ENCODE data around the gene DLGAP1. TPM values are rescaled to one million over a fixed set of nuclear protein-coding genes. Genes with fewer than 3 reads are reported as not detected.

Gene DLGAP1
- total RNA-seq, 1 donor from 2014 or later: not detected

GRCh38 chr18:3468066-3468705 is 986.9 kb downstream of the DLGAP1 start:
- intact Hi-C loops (cut with DNase I): no loop called here
- ATAC-seq (no peak), DNase-seq (ENCODE audit: missing footprints) (no peak)

DNA sequence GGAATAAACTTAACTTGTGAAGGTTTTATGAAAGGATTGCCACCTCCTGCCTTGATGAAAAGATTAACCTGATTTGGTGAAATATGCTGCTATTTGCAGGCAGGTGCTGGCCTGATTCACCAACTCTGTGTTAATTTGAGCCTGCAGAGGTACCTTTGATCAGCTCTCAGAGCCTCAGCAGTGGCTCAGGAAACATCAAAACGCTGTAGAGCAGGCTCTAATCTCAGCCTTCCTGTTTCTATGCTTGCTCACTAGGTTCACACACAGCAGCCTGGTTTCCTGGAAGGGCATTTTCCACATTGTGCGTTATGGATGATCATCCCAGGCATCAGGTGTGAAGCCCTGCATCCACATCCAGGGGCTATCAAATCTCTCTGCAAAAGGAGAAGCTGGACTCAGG is 988.2 kb downstream of the DLGAP1 start:
- intact Hi-C loops (cut with DNase I): no loop called here
- DNase-seq (ENCODE audit: missing footprints) (no peak), ATAC-seq (no peak)

DNA sequence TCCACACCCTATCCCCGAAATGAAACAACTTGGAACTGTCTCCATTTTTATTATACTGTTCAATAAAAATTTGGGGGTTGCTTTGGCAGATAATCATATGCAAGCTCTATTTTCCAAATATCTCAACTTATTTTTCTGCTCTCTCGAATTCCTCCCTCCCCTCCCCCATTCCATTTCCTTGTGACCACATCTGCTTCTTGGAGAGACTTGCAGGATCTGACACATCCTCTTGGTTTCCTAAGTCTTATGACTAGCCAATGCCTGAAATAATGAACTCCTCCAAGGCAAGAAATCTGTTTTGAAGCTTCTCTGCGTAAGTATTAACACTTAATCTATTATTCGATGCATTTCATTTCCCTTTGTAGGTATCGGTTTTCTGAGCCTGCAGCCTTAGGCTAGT is 989.1 kb downstream of the DLGAP1 start:
- intact Hi-C loops (cut with DNase I): no loop called here
- ATAC-seq: no peak

GRCh38 chr18:3463051-3463450 is 992.1 kb downstream of the DLGAP1 start:
- no peak for DNase-seq (ENCODE audit: missing footprints)
- intact Hi-C loops (cut with DNase I): no loop called here
- ATAC-seq: no peak

More for the DNA sequence above, 989.1 kb downstream of the DLGAP1 start:
- DNase-seq (ENCODE audit: missing footprints): no peak

GRCh38 chr18:3461704-3462103 is 993.4 kb downstream of the DLGAP1 start:
- DNase-seq (ENCODE audit: missing footprints) (no peak), ATAC-seq (no peak)
- intact Hi-C loops (cut with DNase I): no loop called here

DNA sequence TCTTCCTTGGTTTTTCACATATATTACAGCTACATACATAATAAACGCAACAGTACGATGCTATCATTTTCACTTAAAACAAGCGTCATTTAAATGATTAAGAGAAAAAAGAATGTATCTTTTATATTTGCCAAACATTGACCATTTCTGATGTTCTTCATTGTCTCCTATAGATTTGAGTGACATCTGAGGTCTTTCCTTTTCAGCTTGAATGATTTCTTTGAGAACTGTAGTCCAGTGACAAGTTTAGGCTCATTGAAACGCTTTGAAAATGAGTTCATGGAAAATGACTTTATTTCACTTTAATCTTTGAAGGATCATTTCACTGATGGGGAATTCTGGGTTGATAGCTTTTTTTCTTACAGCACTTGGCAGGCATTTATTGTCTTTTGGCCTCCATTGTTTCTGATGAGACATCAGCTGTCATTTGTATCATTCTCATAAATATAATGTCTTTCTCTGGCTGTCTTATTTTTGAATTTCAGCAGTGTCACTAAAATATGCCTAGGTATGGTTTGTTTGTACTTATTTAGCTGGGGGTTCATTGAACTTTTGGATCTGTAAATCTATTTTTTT is 994.2 kb downstream of the DLGAP1 start:
- DNase-seq (ENCODE audit: missing footprints) (no peak), ATAC-seq (no peak)
- intact Hi-C loops (cut with DNase I): no loop called here

DNA sequence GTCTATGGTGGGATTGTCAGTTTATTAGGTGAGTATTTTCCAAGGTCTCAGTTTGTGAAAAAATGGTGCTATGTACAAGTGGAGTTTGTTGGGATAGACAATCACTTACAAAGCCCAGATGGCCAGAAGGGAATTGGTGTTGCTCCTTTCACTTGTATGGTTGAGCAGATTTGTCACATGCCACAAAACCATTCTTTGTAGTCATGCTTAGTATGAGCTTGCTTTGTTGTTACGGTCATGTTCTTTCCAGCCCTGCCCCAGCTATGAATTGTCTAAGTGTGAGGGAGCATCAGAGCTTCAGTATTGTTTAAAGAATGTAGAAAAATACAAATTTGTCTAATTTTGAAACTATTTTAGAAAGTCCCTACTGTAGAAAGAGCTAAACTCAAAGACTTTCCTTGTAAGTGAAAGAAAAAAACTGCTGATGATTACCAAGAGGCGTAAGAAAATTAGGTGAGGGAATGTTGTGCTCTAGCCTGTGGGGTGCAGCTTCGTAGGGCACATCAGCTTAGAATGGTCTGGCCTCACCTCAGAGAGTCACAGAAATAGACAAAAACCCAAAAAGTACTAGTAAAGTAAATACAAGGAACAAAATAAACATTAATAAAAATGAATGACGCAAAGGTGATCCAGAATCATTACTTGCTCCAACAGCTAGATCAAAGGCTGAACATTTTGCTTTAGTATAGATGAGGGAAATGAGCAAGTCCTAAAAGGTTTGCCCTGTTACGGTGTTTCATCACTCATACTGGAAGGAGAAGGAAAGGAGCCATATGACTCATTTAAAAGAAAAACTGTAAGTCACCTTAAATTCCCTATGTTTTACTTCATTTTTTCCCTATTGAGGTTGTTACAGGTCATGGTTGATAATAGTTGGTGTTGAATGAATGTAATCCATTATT is 995.9 kb downstream of the DLGAP1 start:
- intact Hi-C loops (cut with DNase I): no loop called here
- no peak for ATAC-seq

DNA sequence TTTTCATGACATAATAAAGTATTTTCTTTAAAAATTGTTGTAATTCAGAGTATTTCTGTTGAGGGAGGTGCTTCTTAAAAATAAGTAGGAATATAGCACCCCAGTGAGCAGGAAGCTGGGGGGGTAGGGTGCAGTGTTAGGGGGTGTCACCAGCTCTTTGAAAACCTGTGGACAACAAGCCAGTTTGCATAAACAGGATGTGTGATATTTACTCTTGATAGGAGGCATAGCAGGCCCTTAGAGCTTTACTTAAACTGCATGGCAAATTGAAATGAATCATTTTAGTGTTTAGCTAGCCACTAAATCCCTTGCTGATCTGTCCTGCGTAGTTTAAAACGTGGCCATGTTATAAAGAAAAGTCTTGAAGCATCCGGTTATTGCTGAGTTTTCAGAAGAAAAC is 996.7 kb downstream of the DLGAP1 start:
- intact Hi-C loops (cut with DNase I): no loop called here
- DNase-seq (ENCODE audit: missing footprints): no peak
- ATAC-seq: no peak

More for the DNA sequence above, 995.9 kb downstream of the DLGAP1 start:
- DNase-seq (ENCODE audit: missing footprints): no peak

GRCh38 chr18:3457261-3457724 is 997.8 kb downstream of the DLGAP1 start:
- intact Hi-C loops (cut with DNase I): no loop called here
- no peak for DNase-seq (ENCODE audit: missing footprints)
- ATAC-seq: no peak

- DNase-seq (ENCODE audit: missing footprints) (no peak), ATAC-seq (no peak)
- intact Hi-C loops (cut with DNase I): no loop called here
These were observed 998.4 kb downstream of the DLGAP1 start for GRCh38 chr18:3456686-3457069.

- intact Hi-C loops (cut with DNase I): no loop called here
These were observed 999.0 kb downstream of the DLGAP1 start for GRCh38 chr18:3455907-3456685.

DNA sequence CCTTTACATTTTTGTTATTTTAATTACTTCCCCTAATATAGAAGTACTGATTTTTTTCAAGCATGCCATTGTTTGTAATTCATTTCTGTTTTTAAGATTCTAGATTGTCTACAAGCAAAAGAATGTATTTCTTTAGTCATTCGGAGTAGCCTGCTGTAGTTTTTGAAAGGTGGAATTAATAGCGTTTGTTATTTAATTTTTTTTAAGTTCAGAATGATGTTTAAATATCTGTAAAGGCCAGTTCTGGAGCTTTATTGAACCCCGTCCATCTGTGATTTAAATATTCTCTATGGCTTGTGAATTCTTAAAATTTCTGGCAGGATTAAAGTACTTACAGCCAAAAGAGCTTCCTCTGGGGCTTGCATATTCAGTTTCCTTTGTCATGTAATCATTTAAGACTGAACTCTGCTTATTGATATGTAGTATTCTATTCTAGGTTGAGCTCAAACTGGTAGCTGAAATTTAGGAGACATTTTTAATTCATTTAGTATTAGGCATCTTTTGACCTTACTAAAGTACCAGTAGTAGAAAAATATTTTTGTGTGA is 999.9 kb downstream of the DLGAP1 start:
- intact Hi-C loops (cut with DNase I): no loop called here
- no peak for ATAC-seq

More at GRCh38 chr18:3455907-3456685, 999.0 kb downstream of the DLGAP1 start:
- DNase-seq (ENCODE audit: missing footprints) (no peak), ATAC-seq (no peak)

GRCh38 chr18:3454365-3455089 is 1000.6 kb downstream of the DLGAP1 start:
- DNase-seq (ENCODE audit: missing footprints) (no peak), ATAC-seq (no peak)
- intact Hi-C loops (cut with DNase I): loop anchor here (5.0 kb wide), 1 partner anchor 213 kb away; no protein-coding TSS in a partner anchor

More for the DNA sequence above, 999.9 kb downstream of the DLGAP1 start:
- no peak for DNase-seq (ENCODE audit: missing footprints)

DNA sequence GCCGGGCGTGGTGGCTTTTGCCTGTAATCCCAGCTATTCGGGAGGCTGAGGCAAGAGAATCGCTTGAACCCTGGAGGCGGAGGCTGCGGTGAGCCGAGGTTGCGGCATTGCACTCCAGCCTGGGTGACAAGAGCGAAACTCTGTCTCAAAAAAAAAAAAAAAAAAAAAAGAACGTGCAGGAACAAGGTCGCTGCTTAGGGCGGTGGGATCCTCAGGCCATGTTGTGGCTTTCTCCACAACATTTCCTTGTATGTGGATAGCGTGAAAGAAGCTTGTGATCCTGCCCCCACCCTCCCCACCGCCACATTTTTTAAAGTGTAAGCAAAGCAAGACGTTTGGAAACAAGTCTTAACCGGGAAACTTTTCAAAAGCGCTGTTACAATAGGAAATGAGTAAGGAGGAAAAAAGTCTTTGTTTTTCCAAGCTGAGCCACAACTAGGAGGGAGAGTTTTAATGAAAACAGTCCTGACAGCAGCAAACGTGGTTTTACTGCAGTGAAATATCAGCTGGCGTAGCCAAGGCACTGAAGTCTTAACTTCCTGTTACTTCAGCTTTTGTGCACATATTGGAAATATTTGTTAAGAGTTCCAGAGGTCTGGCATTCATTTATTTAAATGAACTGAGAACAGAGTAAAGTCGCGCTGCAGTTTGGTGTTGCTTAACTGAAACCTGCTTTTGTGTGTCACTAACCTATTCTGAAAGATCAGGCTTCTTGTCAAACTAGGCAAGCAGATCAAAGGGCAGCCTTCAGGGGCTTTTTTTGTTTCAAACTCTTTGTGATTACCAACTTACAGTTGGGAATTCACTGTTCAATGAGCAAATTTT is 1001.4 kb downstream of the DLGAP1 start:
- intact Hi-C loops (cut with DNase I): loop anchor here (5.0 kb wide), 1 partner anchor 214 kb away; no protein-coding TSS in a partner anchor
- no peak for ATAC-seq
- no peak for DNase-seq (ENCODE audit: missing footprints)

DNA sequence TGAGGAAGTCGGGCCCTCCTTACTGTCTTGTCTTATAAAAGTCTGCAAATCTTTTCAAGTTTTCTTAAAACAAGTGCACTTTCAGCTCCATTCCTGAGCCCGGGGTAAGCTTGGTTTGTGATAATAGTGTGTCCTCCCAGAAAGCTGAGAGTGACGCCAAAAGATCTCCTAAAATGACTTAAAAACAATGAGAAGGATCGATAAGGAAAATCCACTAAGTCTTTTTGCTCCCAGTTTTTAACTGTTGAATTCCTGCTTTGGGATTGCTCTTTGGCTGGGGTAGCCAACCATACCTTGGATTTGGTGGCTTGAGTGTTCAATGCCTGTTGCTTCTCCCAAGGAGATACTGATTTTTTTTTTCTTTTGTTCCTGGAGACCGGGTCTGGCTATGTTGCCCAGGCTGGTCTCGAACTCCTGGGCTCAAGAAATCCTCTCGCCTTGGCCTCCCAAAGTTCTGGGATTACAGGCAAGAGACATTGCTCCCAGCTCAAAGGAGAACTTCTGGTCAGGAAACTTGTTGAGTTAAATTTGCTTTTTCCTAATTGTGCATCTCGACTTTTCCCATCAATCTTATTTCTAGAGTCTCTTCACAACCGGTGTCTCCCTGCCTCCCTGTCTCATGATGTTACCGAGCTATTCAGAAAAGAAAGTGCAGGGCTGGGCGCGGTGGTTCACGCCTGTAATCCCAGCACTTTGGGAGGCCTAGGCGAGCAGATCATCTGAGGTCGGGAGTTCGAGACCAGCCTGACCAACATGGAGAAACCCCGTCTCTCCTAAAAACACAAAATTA is 1002.2 kb downstream of the DLGAP1 start:
- intact Hi-C loops (cut with DNase I): loop anchor here (5.0 kb wide), 1 partner anchor 214 kb away; no protein-coding TSS in a partner anchor
- ATAC-seq (no peak), DNase-seq (ENCODE audit: missing footprints) (no peak)
